Skin epidermis (tissue), 12 donors: Measurements from ENCODE around the gene BTN3A1.
A peak's percentile ranks its signal among the peaks of the same experiment; 100 is the strongest.
"Not testable (repeated sequence)": the region's sequence is repeated elsewhere in the genome, so short reads cannot be mapped to it uniquely, and the experiment has no call there.

Experiments
- H3K27ac ChIP-seq, 21 experiments: fragments of 200-600 bp; sonication (generic) in 11 of 21; one replicate each; pipeline ENCODE4 v1.5.0; 2020; ENCODE audit warnings: mild to moderate bottlenecking in 3 of 21, inconsistent platforms in 2 of 21, moderate library complexity in 2 of 21
- H3K4me3 ChIP-seq, 7 experiments: fragments of 200-600 bp; sonication (generic) in 2 of 7; one replicate each; pipeline ENCODE4 v1.5.0; 2020; ENCODE audit warnings: inconsistent platforms in 2 of 7, mild to moderate bottlenecking in 2 of 7, moderate library complexity in 1 of 7

BTN3A1 gene

DNA sequence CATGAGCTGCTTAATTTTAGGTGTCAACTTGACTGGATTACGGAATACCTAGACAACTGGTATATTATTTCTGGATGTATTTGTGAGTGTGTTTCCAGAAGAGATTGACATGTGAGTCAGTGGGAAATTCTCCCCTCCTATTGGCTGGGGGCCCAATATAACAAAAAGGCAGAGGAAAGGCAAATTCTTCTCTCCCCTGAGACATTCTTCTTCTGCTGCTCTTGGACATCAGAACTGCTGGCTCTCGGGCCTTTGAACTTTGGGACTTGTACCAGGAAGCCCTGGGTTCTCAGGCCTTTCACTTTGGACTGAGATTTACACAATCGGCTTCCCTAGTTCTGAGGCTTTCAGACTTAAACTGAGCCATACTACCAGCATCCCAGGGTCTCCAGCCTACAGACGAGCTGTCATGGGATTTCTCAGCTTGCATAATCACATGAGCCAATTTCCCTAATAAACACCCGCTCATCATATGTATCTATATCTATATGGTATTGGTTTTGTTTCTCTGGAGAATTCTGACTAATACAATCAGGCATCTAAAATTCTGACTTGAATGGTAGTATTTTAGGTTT is 30.6 kb downstream of the BTN3A1 start:
- Histone ChIP-seq H3K27ac (no peak overlapping the region), H3K4me3 (no peak overlapping the region)

DNA sequence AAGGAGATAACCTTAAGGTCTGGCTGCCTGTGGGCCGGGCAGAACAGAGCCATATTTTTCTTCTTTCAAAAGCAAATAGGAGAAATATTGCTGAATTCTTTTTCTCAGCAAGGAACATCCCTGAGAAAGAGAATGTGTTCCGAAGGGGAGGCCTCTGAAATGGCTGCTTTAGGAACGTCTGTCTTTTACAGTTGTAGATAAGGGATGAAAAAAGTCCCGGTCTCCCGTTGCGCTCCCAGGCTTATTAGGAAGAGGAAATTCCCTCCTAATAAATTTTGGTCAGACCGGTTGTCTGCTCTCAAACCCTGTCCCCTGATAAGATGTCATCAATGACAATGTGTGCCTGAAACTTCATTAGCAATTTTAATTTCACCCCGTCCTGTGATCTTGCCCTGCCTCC is 31.6 kb downstream of the BTN3A1 start:
- H3K4me3 ChIP-seq, H3K27ac ChIP-seq: not testable (repeated sequence)

DNA sequence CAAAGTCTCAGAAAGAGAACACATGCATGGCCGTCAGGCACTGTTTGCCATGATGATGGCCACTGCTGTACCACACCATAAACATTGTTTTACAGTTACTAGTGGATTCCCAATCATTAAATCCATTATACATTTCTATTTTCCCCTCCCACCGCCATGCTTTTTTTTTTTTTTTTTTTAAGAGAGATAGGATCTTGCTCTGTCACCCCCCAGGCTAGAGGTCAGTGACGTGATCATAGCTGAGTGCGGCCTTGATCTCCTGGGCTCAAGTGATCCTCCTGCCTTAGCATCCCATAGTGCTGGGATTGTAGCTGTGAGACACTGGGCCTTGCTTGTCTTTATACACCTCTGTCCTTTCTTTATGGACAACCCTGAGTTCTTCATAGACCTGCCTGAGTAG is 33.9 kb downstream of the BTN3A1 start:
- no peak overlapping the region for H3K4me3 ChIP-seq
- no peak overlapping the region for H3K27ac ChIP-seq

DNA sequence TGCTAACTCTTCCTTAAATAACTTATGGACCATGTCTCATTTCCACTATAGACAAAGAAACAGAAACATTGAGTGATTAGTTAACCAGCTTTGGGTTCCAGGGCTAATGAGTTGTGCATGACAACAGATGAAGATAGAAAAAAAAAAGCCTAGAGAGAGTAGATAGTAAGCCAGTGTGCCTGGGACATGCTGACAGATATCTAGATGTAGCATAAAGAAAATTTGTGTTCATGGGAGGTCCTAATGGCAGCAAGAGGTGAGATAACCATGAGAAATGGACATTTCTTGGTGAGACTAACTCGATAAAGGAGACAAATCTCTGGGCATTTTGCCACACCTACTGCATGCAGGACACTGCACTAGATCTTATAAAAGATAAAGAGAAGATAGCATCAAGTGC is 35.5 kb downstream of the BTN3A1 start:
- no peak overlapping the region for H3K4me3 ChIP-seq

GRCh38 chr6:26438000-26438399 is 35.9 kb downstream of the BTN3A1 start:
- Histone ChIP-seq H3K4me3 (no peak overlapping the region), H3K27ac (no peak overlapping the region)

More for the DNA sequence above, 35.5 kb downstream of the BTN3A1 start:
- no peak overlapping the region for H3K27ac ChIP-seq

- peak overlapping the region in 19 of 21 experiments; percentile 64 to 98 (median 85) for H3K27ac ChIP-seq
These were observed 37.4 kb downstream of the BTN3A1 start for GRCh38 chr6:26439151-26440125.

DNA sequence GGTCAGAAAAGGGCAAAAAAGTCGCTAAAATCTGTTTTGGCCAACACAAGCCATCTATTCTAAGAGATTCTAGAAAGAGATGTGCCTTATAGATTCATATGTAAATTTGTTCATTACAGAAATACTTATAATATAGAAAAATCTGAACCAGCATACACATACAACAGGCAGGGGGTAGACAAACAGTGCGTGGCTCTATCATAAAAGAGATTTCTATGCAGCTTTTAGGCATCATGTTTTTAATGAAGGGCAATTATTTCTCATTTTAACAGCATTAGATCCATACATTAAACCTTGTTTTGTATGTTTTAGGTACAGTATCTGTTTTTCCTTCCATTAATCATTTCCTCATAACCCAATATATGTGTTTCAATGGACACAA is 38.9 kb downstream of the BTN3A1 start:
- peak overlapping the region; percentile 37 to 54 (median 48) for H3K4me3 ChIP-seq
- H3K27ac ChIP-seq = peak overlapping the region; percentile 48 to 98 (median 85)

More at GRCh38 chr6:26439151-26440125, 37.4 kb downstream of the BTN3A1 start:
- H3K4me3 ChIP-seq = peak overlapping the region; percentile 37 to 54 (median 48)

DNA sequence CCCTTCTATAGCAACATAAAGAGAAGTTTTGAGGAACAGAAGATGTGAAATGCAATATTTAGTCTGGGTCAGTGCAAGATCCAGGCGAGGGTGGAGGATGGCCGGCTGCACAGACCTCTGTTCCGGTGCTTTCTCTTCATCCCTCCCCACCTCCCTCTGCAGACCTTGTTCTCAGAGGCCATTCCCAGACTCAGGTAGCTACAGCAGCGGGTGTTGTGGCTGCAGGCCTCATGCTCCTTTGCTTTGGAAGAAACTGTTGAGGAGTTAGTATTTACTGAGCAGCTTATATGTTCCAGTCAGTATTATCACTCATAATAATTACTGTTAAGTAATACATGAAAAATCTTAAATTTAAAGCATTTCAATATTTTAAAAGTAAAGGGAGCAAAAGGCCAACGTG is 39.9 kb downstream of the BTN3A1 start:
- peak overlapping the region in 5 of 21 experiments; percentile 84 to 98 (median 96) for H3K27ac ChIP-seq
- peak overlapping the region in 5 of 7 experiments; percentile 39 to 54 (median 51) for H3K4me3 ChIP-seq

GRCh38 chr6:26445934-26446667 is 44.0 kb downstream of the BTN3A1 start:
- Histone ChIP-seq H3K27ac (peak overlapping the region in 2 of 21 experiments; percentile 11 to 69), H3K4me3 (no peak overlapping the region)

DNA sequence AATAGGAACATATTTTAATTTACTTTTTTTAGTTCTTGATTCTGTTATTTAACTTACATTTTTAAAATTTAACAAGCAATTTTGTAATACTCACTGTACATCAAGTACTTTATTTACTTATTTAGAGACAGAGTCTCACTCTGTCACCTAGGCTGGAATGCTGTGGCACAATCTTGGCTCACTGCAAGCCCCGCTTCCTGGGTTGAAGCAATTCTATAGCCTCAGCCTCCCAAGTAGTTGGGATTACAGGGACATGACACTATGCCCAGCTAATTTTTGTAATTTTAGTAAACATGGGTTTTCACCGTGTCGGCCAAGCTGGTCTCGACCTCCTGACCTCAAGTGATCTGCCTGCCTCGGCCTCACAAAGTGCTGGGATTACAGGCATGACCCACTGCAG is 45.2 kb downstream of the BTN3A1 start:
- Histone ChIP-seq H3K4me3 (no peak overlapping the region), H3K27ac (no peak overlapping the region)

DNA sequence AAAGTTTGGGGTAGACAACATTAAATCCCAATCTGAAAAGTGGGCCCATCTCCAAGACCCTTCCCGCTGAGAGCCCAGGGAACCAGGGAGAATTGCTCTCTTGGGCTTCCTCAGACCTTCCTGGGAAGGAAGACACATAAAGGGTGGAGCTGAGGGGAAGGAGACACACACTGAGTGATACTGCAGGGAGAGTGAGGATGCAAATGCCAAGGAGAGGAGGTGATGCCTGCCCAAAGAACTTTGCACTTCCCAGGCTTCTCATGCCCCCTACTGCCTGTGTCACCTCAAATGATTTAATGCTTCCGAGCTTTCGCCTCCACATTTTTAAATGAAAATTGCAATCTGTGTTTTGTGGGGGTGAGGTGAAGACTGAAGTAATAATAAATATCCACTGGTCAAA is 48.2 kb downstream of the BTN3A1 start:
- Histone ChIP-seq H3K4me3 (no peak overlapping the region), H3K27ac (no peak overlapping the region)

- Histone ChIP-seq H3K27ac (no peak overlapping the region), H3K4me3 (no peak overlapping the region)
These were observed 50.7 kb downstream of the BTN3A1 start for GRCh38 chr6:26452631-26453235.

DNA sequence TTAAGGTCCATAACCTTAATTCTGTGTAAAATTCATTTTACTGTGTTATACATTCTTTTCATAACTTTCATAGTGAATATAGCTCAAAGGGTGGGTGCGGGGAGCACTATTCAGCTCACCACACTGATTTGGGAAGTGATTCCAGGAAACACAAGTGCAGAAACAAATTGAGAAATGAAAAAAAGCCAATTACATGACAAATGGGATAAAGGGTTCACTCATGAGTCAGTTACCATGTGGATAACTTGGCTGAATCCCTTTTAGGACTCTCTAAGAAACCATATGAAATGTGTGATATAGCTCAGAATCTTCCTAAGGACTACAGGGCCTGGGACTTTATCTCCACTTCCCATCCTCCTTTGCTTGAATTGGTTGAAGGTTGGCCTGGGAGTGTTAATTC is 52.6 kb downstream of the BTN3A1 start:
- no peak overlapping the region for H3K27ac ChIP-seq
- H3K4me3 ChIP-seq = no peak overlapping the region

GRCh38 chr6:26455357-26455970 is 53.4 kb downstream of the BTN3A1 start:
- no peak overlapping the region for H3K4me3 ChIP-seq
- H3K27ac ChIP-seq = peak overlapping the region in 1 of 21 experiments; percentile 20

DNA sequence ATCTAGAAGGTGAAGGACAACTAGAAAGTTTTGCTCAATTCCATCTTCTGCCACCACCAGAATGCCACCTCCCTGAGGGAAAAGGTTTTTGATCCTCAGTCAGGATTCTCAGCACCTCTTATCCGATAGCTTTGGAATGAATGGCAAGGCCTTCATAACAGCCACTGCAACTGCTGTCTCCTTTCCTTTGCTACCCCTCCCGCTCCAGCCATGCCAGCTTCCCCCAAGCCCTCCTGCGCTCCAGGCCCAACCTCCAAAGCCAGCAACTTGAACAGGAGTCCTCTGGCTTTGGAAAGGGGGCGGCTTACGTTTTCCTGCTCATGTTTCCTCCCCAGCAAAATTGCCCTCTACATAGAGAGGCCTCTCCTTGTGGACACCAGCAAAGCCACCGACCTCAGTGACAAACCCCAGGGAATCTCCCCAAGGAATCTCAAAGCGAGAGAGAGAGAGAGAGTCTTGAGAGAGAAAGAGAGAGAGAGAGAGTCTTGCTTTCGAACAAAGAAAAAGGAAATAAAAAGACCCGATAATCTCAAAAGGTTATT is 55.3 kb downstream of the BTN3A1 start:
- peak overlapping the region in 20 of 21 experiments; percentile 90 to 99 (median 97) for H3K27ac ChIP-seq
- peak overlapping the region; percentile 55 to 87 (median 75) for H3K4me3 ChIP-seq

DNA sequence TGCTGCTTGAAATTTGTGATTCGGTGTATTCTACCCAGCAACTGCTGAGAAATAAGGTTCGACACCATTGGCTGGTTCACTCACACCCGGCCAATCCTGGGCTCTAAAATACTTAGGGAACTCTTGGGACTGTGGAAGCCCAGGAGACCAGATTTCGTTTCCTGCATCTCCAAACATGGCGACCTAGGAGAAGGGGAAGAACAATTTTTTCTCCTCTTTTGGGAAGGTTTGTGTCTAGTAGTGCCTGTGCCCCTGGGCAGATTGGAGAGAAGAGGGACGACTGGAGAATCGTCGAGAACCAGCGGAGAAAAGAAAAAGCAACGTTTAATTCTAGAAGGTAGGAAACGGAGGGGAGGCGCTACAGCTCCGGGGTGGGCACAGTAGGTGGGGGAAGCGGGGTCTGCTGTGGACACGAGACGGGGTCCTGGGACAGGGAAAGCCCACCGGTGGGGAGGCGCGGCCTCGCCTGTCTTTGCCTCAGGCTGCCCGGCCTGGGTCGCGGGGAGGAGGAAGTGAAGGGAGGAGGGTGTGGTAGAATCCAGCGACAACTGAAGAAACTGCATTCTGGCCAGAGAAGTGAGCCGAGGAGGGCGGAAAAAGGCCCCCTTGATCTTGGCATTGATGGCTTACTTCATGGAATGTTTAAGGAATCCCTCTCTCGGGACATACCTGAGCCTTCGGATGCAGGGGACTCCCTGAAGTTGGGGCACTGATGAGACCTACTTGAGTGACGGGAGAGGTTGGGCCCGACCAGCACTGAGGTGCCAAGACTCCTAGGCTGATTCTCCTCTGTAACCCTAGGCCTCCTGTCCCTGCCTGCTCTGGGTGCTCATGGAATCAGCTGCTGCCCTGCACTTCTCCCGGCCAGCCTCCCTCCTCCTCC is 56.0 kb downstream of the BTN3A1 start, which contains the start of gene BTN2A1:
BTN2A1 (plus strand) TSS at position 150 of the 883 bp plus-strand sequence; CDS start at position 832, 682 bp downstream.
- Histone ChIP-seq H3K4me3 (peak within 1 kb of the TSS; percentile 55 to 87 (median 75)), H3K27ac (peak within 1 kb of the TSS; percentile 37 to 99 (median 97))

DNA sequence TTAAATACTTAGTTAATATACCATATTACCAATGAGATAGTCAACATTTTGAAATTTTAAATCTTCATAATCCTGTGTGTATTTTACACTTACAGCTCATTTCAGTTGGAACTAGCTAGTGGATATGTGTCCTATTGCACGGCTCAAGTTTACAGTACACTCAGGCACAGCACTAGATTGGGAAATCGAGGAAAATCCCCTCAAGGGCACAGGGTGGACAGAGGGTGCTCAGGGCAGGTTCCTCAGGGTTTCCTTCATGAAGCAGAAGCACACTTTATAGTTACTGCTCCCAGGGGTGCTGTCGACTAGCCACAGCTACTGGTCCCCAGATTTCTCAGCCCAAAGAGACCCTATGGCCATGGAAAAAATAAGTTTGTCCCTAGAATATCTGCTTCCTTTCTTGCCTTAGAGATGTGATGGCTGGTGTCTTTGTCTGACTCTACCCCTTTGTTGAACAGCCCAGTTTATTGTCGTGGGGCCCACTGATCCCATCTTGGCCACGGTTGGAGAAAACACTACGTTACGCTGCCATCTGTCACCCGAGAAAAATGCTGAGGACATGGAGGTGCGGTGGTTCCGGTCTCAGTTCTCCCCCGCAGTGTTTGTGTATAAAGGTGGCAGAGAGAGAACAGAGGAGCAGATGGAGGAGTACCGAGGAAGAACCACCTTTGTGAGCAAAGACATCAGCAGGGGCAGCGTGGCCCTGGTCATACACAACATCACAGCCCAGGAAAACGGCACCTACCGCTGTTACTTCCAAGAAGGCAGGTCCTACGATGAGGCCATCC is 57.1 kb downstream of the BTN3A1 start:
- Histone ChIP-seq H3K27ac (peak overlapping the region in 6 of 21 experiments; percentile 95 to 99 (median 98)), H3K4me3 (peak overlapping the region; percentile 55 to 87 (median 75))
